Activated naive CD8-positive, alpha-beta T cell treated with anti-CD3 and anti-CD28 coated beads, Interleukin-2, amount 10 ng/mL, durations not matched to agents 7 days and 5 days (primary cell): ENCODE measurements around the gene HS2ST1. TPM values are rescaled to one million over a fixed set of nuclear protein-coding genes. Genes with fewer than 3 reads are reported as not detected.

ENCODE experiments used
- ATAC-seq: fragments of 150-1000 bp; cut with Tn5 transposase; one replicate; pipeline ENCODE4 v1.10.0; 2021; ENCODE audit warnings: low read depth, moderate library complexity
- POLR2A ChIA-PET: fragments of 350-600 bp; sonication (Branson Sonifier 250); formaldehyde crosslinking; loops from one replicate; lab custom pipeline; 2021; ENCODE audit warnings: antibody characterized with exemption; lab: Charles Lee
- DNase-seq: peaks from one replicate; pipeline ENCODE4 v3.0.0; 2021
- H3K27ac Mint-ChIP-seq: one replicate; pipeline ENCODE4 v1.8.0; 2022; ENCODE audit warnings: mild to moderate bottlenecking, mixed read lengths
- H3K27me3 Mint-ChIP-seq: one replicate; pipeline ENCODE4 v1.8.0; 2022; ENCODE audit warnings: mild to moderate bottlenecking, moderate library complexity, mixed read lengths
- H3K36me3 Mint-ChIP-seq: one replicate; pipeline ENCODE4 v1.8.0; 2021; ENCODE audit warnings: mild to moderate bottlenecking, mixed read lengths
- H3K4me1 Mint-ChIP-seq: one replicate; pipeline ENCODE4 v1.8.0; 2021; ENCODE audit warnings: mixed read lengths
- H3K4me3 Mint-ChIP-seq: one replicate; pipeline ENCODE4 v1.8.0; 2022; ENCODE audit warnings: mild to moderate bottlenecking, moderate library complexity, mixed read lengths
- H3K9me3 Mint-ChIP-seq: one replicate; pipeline ENCODE4 v1.8.0; 2021; ENCODE audit warnings: mixed read lengths
- total RNA-seq, 2 experiments: library from RNA; stranded (reverse); gene quantifications; one replicate each; pipeline ENCODE4 v1.2.3, GENCODE V29; 2021

HS2ST1 gene
- total RNA-seq, 2 experiments from 2014 or later, result 16.8 to 18.6 TPM

GRCh38 chr1:87077959-87078639 lies 163.7 kb downstream of the HS2ST1 start:
- H3K4me3 Mint-ChIP-seq, result no peak overlapping the region
- peaks cover 4% of the 10 kb centered on the region for H3K36me3 Mint-ChIP-seq

GRCh38 chr1:87084244-87084836 lies 169.9 kb downstream of the HS2ST1 start:
- POLR2A ChIA-PET, result no interaction called here
- peaks cover 3% of the 10 kb centered on the region for H3K4me1 Mint-ChIP-seq
- DNase-seq (no peak), ATAC-seq (no peak)
- H3K27me3 Mint-ChIP-seq, result no peaks in the 10 kb centered on the region
- H3K36me3 Mint-ChIP-seq, result peaks cover 1% of the 10 kb centered on the region
- no peak overlapping the region for H3K4me3 Mint-ChIP-seq
- no peaks in the 10 kb centered on the region for H3K9me3 Mint-ChIP-seq
- H3K27ac Mint-ChIP-seq, result no peak overlapping the region

More at GRCh38 chr1:87077959-87078639, 163.7 kb downstream of the HS2ST1 start:
- no peaks in the 10 kb centered on the region for H3K4me1 Mint-ChIP-seq
- ATAC-seq (no peak), DNase-seq (no peak)
- no peaks in the 10 kb centered on the region for H3K9me3 Mint-ChIP-seq
- no peaks in the 10 kb centered on the region for H3K27me3 Mint-ChIP-seq
- POLR2A ChIA-PET, result no interaction called here
- no peak overlapping the region for H3K27ac Mint-ChIP-seq

GRCh38 chr1:87086120-87086519 lies 171.7 kb downstream of the HS2ST1 start:
- no peak overlapping the region for H3K27ac Mint-ChIP-seq
- no peak for DNase-seq
- POLR2A ChIA-PET, result no interaction called here

GRCh38 chr1:87089070-87089736 lies 174.8 kb downstream of the HS2ST1 start:
- H3K27ac Mint-ChIP-seq, result no peak overlapping the region
- ATAC-seq (no peak), DNase-seq (no peak)
- H3K36me3 Mint-ChIP-seq, result peaks cover 1% of the 10 kb centered on the region
- H3K9me3 Mint-ChIP-seq, result no peaks in the 10 kb centered on the region
- POLR2A ChIA-PET, result interaction anchor here (0.5 kb wide), 1 partner anchor 110 kb away, joined by 4 read pairs; no protein-coding TSS in a partner anchor
- H3K4me3 Mint-ChIP-seq, result no peak overlapping the region
- H3K4me1 Mint-ChIP-seq, result peaks cover 14% of the 10 kb centered on the region
- H3K27me3 Mint-ChIP-seq, result no peaks in the 10 kb centered on the region

More at GRCh38 chr1:87086120-87086519, 171.7 kb downstream of the HS2ST1 start:
- ATAC-seq, result no peak
- peaks cover 1% of the 10 kb centered on the region for H3K36me3 Mint-ChIP-seq
- H3K4me1 Mint-ChIP-seq, result peaks cover 11% of the 10 kb centered on the region
- no peaks in the 10 kb centered on the region for H3K9me3 Mint-ChIP-seq
- no peak overlapping the region for H3K4me3 Mint-ChIP-seq
- H3K27me3 Mint-ChIP-seq, result no peaks in the 10 kb centered on the region

- Mint-ChIP-seq H3K4me1 (peaks cover 14% of the 10 kb centered on the region), H3K27me3 (no peaks in the 10 kb centered on the region), H3K27ac (no peak overlapping the region), H3K4me3 (no peak overlapping the region), H3K9me3 (no peaks in the 10 kb centered on the region), H3K36me3 (no peaks in the 10 kb centered on the region)
- ATAC-seq (no peak), DNase-seq (no peak)
- POLR2A ChIA-PET, result interaction anchor here (0.5 kb wide), 1 partner anchor 111 kb away, joined by 4 read pairs; no protein-coding TSS in a partner anchor
These were observed 175.4 kb downstream of the HS2ST1 start for GRCh38 chr1:87089823-87090222.

- Mint-ChIP-seq H3K36me3 (no peaks in the 10 kb centered on the region), H3K27me3 (no peaks in the 10 kb centered on the region), H3K9me3 (no peaks in the 10 kb centered on the region), H3K27ac (no peak overlapping the region), H3K4me3 (no peak overlapping the region), H3K4me1 (peaks cover 14% of the 10 kb centered on the region)
- DNase-seq (no peak), ATAC-seq (no peak)
- POLR2A ChIA-PET, result no interaction called here
These were observed 177.0 kb downstream of the HS2ST1 start for GRCh38 chr1:87091425-87091824.

GRCh38 chr1:87092846-87093245 lies 178.4 kb downstream of the HS2ST1 start:
- H3K4me3 Mint-ChIP-seq, result no peak overlapping the region
- POLR2A ChIA-PET, result no interaction called here
- no peaks in the 10 kb centered on the region for H3K27me3 Mint-ChIP-seq
- H3K36me3 Mint-ChIP-seq, result peaks cover 2% of the 10 kb centered on the region
- ATAC-seq (no peak), DNase-seq (no peak)
- H3K9me3 Mint-ChIP-seq, result peaks cover 2% of the 10 kb centered on the region
- H3K4me1 Mint-ChIP-seq, result peaks cover 14% of the 10 kb centered on the region
- H3K27ac Mint-ChIP-seq, result no peak overlapping the region

GRCh38 chr1:87093286-87093685 lies 178.9 kb downstream of the HS2ST1 start:
- Mint-ChIP-seq H3K4me3 (no peak overlapping the region), H3K4me1 (peaks cover 14% of the 10 kb centered on the region), H3K27me3 (no peaks in the 10 kb centered on the region), H3K36me3 (peaks cover 2% of the 10 kb centered on the region), H3K9me3 (peaks cover 2% of the 10 kb centered on the region), H3K27ac (no peak overlapping the region)
- no peak for DNase-seq
- POLR2A ChIA-PET, result no interaction called here
- ATAC-seq, result no peak

GRCh38 chr1:87094238-87094637 lies 179.8 kb downstream of the HS2ST1 start:
- peaks cover 2% of the 10 kb centered on the region for H3K9me3 Mint-ChIP-seq
- peaks cover 4% of the 10 kb centered on the region for H3K36me3 Mint-ChIP-seq
- DNase-seq (no peak), ATAC-seq (no peak)
- no peak overlapping the region for H3K27ac Mint-ChIP-seq
- H3K27me3 Mint-ChIP-seq, result no peaks in the 10 kb centered on the region
- peaks cover 12% of the 10 kb centered on the region for H3K4me1 Mint-ChIP-seq
- H3K4me3 Mint-ChIP-seq, result no peak overlapping the region
- POLR2A ChIA-PET, result no interaction called here

- Mint-ChIP-seq H3K9me3 (peaks cover 2% of the 10 kb centered on the region), H3K4me3 (no peak overlapping the region), H3K4me1 (no peaks in the 10 kb centered on the region), H3K27me3 (no peaks in the 10 kb centered on the region), H3K36me3 (peaks cover 20% of the 10 kb centered on the region), H3K27ac (no peak overlapping the region)
- ATAC-seq (no peak), DNase-seq (no peak)
- POLR2A ChIA-PET, result no interaction called here
These were observed 185.8 kb downstream of the HS2ST1 start for GRCh38 chr1:87100271-87100670.

- Mint-ChIP-seq H3K4me3 (no peak overlapping the region), H3K36me3 (peaks cover 18% of the 10 kb centered on the region)
- POLR2A ChIA-PET, result no interaction called here
These were observed 188.6 kb downstream of the HS2ST1 start for GRCh38 chr1:87103074-87103473.

GRCh38 chr1:87104140-87104539 lies 189.7 kb downstream of the HS2ST1 start:
- ATAC-seq (no peak), DNase-seq (no peak)
- H3K36me3 Mint-ChIP-seq, result peaks cover 17% of the 10 kb centered on the region
- H3K9me3 Mint-ChIP-seq, result no peaks in the 10 kb centered on the region
- no peaks in the 10 kb centered on the region for H3K4me1 Mint-ChIP-seq
- no peaks in the 10 kb centered on the region for H3K27me3 Mint-ChIP-seq
- POLR2A ChIA-PET, result no interaction called here
- H3K27ac Mint-ChIP-seq, result no peak overlapping the region
- no peak overlapping the region for H3K4me3 Mint-ChIP-seq

More at GRCh38 chr1:87103074-87103473, 188.6 kb downstream of the HS2ST1 start:
- Mint-ChIP-seq H3K27me3 (no peaks in the 10 kb centered on the region), H3K27ac (no peak overlapping the region), H3K4me1 (no peaks in the 10 kb centered on the region), H3K9me3 (no peaks in the 10 kb centered on the region)
- ATAC-seq (no peak), DNase-seq (no peak)

- no peak overlapping the region for H3K4me3 Mint-ChIP-seq
- H3K36me3 Mint-ChIP-seq, result peaks cover 10% of the 10 kb centered on the region
- POLR2A ChIA-PET, result no interaction called here
These were observed 190.5 kb downstream of the HS2ST1 start for GRCh38 chr1:87104945-87105344.

More at GRCh38 chr1:87104945-87105344, 190.5 kb downstream of the HS2ST1 start:
- DNase-seq, result no peak
- Mint-ChIP-seq H3K9me3 (no peaks in the 10 kb centered on the region), H3K4me1 (no peaks in the 10 kb centered on the region), H3K27ac (no peak overlapping the region), H3K27me3 (no peaks in the 10 kb centered on the region)
- no peak for ATAC-seq
